Measurements from ENCODE around the gene MKI67.
A peak's percentile ranks its signal among the peaks of the same experiment; 100 is the strongest.

The MKI67 gene

GRCh38 chr10:128121750-128122412 lies 4.3 kb downstream of the MKI67 start:
- H3K4me2 ChIP-seq (ENCODE audit: low read length): peak overlapping the region; percentile 99; the same call in 1 of the 2 replicates
- no peak for TF ChIP-seq EZH2phosphoT487 (IDR thresholded peaks at IDR 0.05; ENCODE audit: borderline replicate concordance, low read length)
- H3K27ac ChIP-seq (ENCODE audit: low read depth, low read length): no peak overlapping the region
- peaks cover 28% of the 10 kb centered on the region for H3K4me1 ChIP-seq (ENCODE audit: control insufficient read depth, low read length)
- H3K9me2 ChIP-seq (replicated peaks; ENCODE audit: control insufficient read depth, low read length): no peaks in the 10 kb centered on the region
- H3K79me2 ChIP-seq (ENCODE audit: control insufficient read depth, low read length): peaks cover 92% of the 10 kb centered on the region
- H3K36me3 ChIP-seq (ENCODE audit: control insufficient read depth, low read length): peaks cover 87% of the 10 kb centered on the region
- no peaks in the 10 kb centered on the region for H3K27me3 ChIP-seq (ENCODE audit: control insufficient read depth, low read length)
- 0 out of 2 replicates have a peak, but pooled peaks cover 3% of the 10 kb centered on the region for H3F3A ChIP-seq (ENCODE audit: control insufficient read depth, insufficient read depth)
- H3K9me3 ChIP-seq (ENCODE audit: control insufficient read depth, insufficient read depth, low read length): no peaks in the 10 kb centered on the region
- H4K20me1 ChIP-seq (ENCODE audit: control insufficient read depth, insufficient read depth, low read depth, low read length): peaks cover 52% of the 10 kb centered on the region
- H3K4me3 ChIP-seq (ENCODE audit: low read length): no peak overlapping the region

- Histone ChIP-seq H3K4me3 (ENCODE audit: low read length) (no peak overlapping the region), H3K9me3 (ENCODE audit: control insufficient read depth, insufficient read depth, low read length) (no peaks in the 10 kb centered on the region), H3K4me1 (ENCODE audit: control insufficient read depth, low read length) (no peaks in the 10 kb centered on the region), H3K27ac (ENCODE audit: low read depth, low read length) (no peak overlapping the region), H3K79me2 (ENCODE audit: control insufficient read depth, low read length) (peaks cover 84% of the 10 kb centered on the region), H3K4me2 (ENCODE audit: low read length) (no peak overlapping the region), H3K27me3 (ENCODE audit: control insufficient read depth, low read length) (no peaks in the 10 kb centered on the region), H3F3A (ENCODE audit: control insufficient read depth, insufficient read depth) (0 out of 2 replicates have a peak, but pooled peaks cover 3% of the 10 kb centered on the region), H4K20me1 (ENCODE audit: control insufficient read depth, insufficient read depth, low read depth, low read length) (peaks cover 27% of the 10 kb centered on the region; the same call in 1 of the 2 replicates), H3K9me2 (replicated peaks; ENCODE audit: control insufficient read depth, low read length) (no peaks in the 10 kb centered on the region), H3K36me3 (ENCODE audit: control insufficient read depth, low read length) (peaks cover 95% of the 10 kb centered on the region)
- TF ChIP-seq CTCF (IDR thresholded peaks at IDR 0.05; ENCODE audit: low read depth, low read length, poor library complexity, severe bottlenecking) (peak; percentile 36), EZH2phosphoT487 (IDR thresholded peaks at IDR 0.05; ENCODE audit: borderline replicate concordance, low read length) (no peak)
Measured at GRCh38 chr10:128116851-128117615, 9.2 kb downstream of the MKI67 start.

- no peaks in the 10 kb centered on the region for H3K27me3 ChIP-seq (ENCODE audit: control insufficient read depth, low read length)
- no peaks in the 10 kb centered on the region for H3K4me1 ChIP-seq (ENCODE audit: control insufficient read depth, low read length)
- H3K27ac ChIP-seq (ENCODE audit: low read depth, low read length): no peak overlapping the region
- no peaks in the 10 kb centered on the region for H3K9me2 ChIP-seq (replicated peaks; ENCODE audit: control insufficient read depth, low read length)
- no peak overlapping the region for H3K4me3 ChIP-seq (ENCODE audit: low read length)
- peaks cover 78% of the 10 kb centered on the region for H3K79me2 ChIP-seq (ENCODE audit: control insufficient read depth, low read length)
- peaks cover 98% of the 10 kb centered on the region for H3K36me3 ChIP-seq (ENCODE audit: control insufficient read depth, low read length)
- H4K20me1 ChIP-seq (ENCODE audit: control insufficient read depth, insufficient read depth, low read depth, low read length): peaks cover 27% of the 10 kb centered on the region; the same call in 1 of the 2 replicates
- no peak overlapping the region for H3K4me2 ChIP-seq (ENCODE audit: low read length)
- 0 out of 2 replicates have a peak, but pooled peaks cover 3% of the 10 kb centered on the region for H3F3A ChIP-seq (ENCODE audit: control insufficient read depth, insufficient read depth)
- TF ChIP-seq EZH2phosphoT487 (IDR thresholded peaks at IDR 0.05; ENCODE audit: borderline replicate concordance, low read length): no peak
- TF ChIP-seq CTCF (IDR thresholded peaks at IDR 0.05; ENCODE audit: low read depth, low read length, poor library complexity, severe bottlenecking): no peak
- no peaks in the 10 kb centered on the region for H3K9me3 ChIP-seq (ENCODE audit: control insufficient read depth, insufficient read depth, low read length)
Measured at GRCh38 chr10:128116187-128116586, 10.0 kb downstream of the MKI67 start.

All from DOHH2 (cell line).